T-cell (primary cell): ENCODE results near the gene MARS1. TPM values are rescaled to one million over a fixed set of nuclear protein-coding genes. Genes with fewer than 3 reads are reported as not detected.
A peak's percentile ranks its signal among the peaks of the same experiment; 100 is the strongest.

Source experiments
- ATAC-seq, 4 experiments: fragments of 200-7000 bp in 3 of 4; fragments of 150-1000 bp in 1 of 4; cut with Tn5 transposase; replicated peaks in 1 of 4; 1 replicate in 3 of 4; 2 replicates in 1 of 4; pipeline ENCODE4 v1.10.0; 2021; ENCODE audit warnings: moderate library complexity in 3 of 4, mild to moderate bottlenecking in 2 of 4, moderate number of reproducible peaks in 1 of 4
- CTCF ChIA-PET, 2 donors: fragments of 300-600 bp; sonication (Branson Sonifier 250); formaldehyde crosslinking; loops; one replicate each; lab custom pipeline; 2022; ENCODE audit warnings: antibody characterized with exemption in 2 of 2; lab: Charles Lee
- POLR2A ChIA-PET, 2 donors: fragments of 300-600 bp; sonication (Branson Sonifier 250); formaldehyde crosslinking; loops; one replicate each; lab custom pipeline; 2022; ENCODE audit warnings: antibody characterized with exemption in 2 of 2; lab: Charles Lee
- DNase-seq, 35 experiments: peaks; one replicate each; pipeline versions ENCODE4 v3.0.0 to v3.0.0-alpha.2; 2013 to 2023
- H3K27ac ChIP-seq: one replicate; pipeline ENCODE4 v1.5.1; 2013; ENCODE audit warnings: low read length
- H3K27me3 ChIP-seq, 2 experiments: replicated peaks in 1 of 2; 1 replicate in 1 of 2; 2 replicates in 1 of 2; pipeline versions ENCODE4 v1.6.1 to v1.7.0; 2013; ENCODE audit warnings: low read length in 1 of 2, mixed read lengths in 1 of 2; ENCODE audit not compliant: control insufficient read depth in 2 of 2, insufficient read depth in 2 of 2; ENCODE audit errors: extremely low read depth in 1 of 2
- H3K36me3 ChIP-seq, 2 donors: 1 replicate in 1 of 2; 2 replicates in 1 of 2; pipeline versions ENCODE4 v1.6.1 to v1.7.0; 2013; ENCODE audit warnings: low read length in 1 of 2; ENCODE audit not compliant: control insufficient read depth in 2 of 2, insufficient read depth in 1 of 2; ENCODE audit errors: extremely low read depth in 1 of 2
- H3K4me1 ChIP-seq, 2 experiments: 1 replicate in 1 of 2; 2 replicates in 1 of 2; pipeline versions ENCODE4 v1.6.1 to v1.7.0; 2013; ENCODE audit warnings: low read length in 2 of 2, mixed read lengths in 1 of 2; ENCODE audit not compliant: insufficient read depth in 2 of 2, control insufficient read depth in 1 of 2; ENCODE audit errors: extremely low read depth in 1 of 2
- H3K4me3 ChIP-seq, 2 donors: 1 replicate in 1 of 2; 2 replicates in 1 of 2; pipeline versions ENCODE4 v1.5.1 to v1.7.0; 2013; ENCODE audit warnings: mild to moderate bottlenecking in 2 of 2, low read length in 1 of 2, moderate library complexity in 1 of 2; ENCODE audit not compliant: control insufficient read depth in 1 of 2; ENCODE audit errors: extremely low read depth in 1 of 2
- H3K9me3 ChIP-seq: 2 replicates; pipeline ENCODE4 v1.7.0; 2013
- H3K27ac Mint-ChIP-seq, 2 donors: one replicate each; pipeline ENCODE4 v1.8.0; 2020 to 2021; ENCODE audit warnings: mild to moderate bottlenecking in 2 of 2, mixed read lengths in 2 of 2
- H3K27me3 Mint-ChIP-seq, 2 donors: one replicate each; pipeline ENCODE4 v1.8.0; 2021 to 2022; ENCODE audit warnings: mixed read lengths in 2 of 2
- H3K36me3 Mint-ChIP-seq: one replicate; pipeline ENCODE4 v1.8.0; 2021; ENCODE audit warnings: mixed read lengths
- H3K4me1 Mint-ChIP-seq, 3 donors: one replicate each; pipeline ENCODE4 v1.8.0; 2020 to 2022; ENCODE audit warnings: mixed read lengths in 3 of 3, mild to moderate bottlenecking in 1 of 3
- H3K4me3 Mint-ChIP-seq, 3 donors: one replicate each; pipeline ENCODE4 v1.8.0; 2020 to 2022; ENCODE audit warnings: mild to moderate bottlenecking in 3 of 3, mixed read lengths in 3 of 3, moderate library complexity in 3 of 3
- H3K9me3 Mint-ChIP-seq, 3 donors: one replicate each; pipeline ENCODE4 v1.8.0; 2020 to 2022; ENCODE audit warnings: mixed read lengths in 3 of 3
- whole genome bisulfite sequencing: methylation state at CpG from one replicate; pipeline ENCODE4 v1.1.5; 2013; ENCODE audit warnings: missing lambda C conversion rate; ENCODE audit not compliant: insufficient coverage; 5-methylcytosine and 5-hydroxymethylcytosine counted together
- total RNA-seq, 35 experiments: library from RNA in 6 of 35; stranded (reverse) in 6 of 35; fragments of 120-200 nt in 1 of 35; gene quantifications; one replicate each; pipeline versions ENCODE4 v1.2.1 to v1.2.4 and lab custom pipeline; 2013 to 2026

MARS1 gene
- total RNA-seq, 5 donors from 2014 or later (not counting 1 experiment from before 2014, with no cell fraction given): 167 to 350 (median 320) TPM

DNA sequence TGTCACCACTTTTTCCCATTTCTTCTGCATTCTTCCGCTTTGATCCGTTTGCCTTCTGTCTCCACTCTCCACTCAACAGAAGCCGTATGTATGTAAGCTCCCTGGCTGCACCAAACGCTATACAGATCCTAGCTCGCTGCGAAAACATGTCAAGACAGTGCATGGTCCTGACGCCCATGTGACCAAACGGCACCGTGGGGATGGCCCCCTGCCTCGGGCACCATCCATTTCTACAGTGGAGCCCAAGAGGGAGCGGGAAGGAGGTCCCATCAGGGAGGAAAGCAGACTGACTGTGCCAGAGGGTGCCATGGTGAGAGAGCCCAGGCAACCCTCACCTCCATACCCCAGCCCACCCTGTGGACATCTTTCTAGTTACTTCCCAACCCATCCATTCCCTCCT, 20.0 kb upstream of the MARS1 start:
- CTCF ChIA-PET: interaction anchor here in 1 of 2 donors (0.6 kb wide), 1 partner anchor 8 kb away, joined by 6 read pairs; the partner anchor contains the start of gene GLI1
- Mint-ChIP-seq H3K9me3 (no peaks in the 10 kb centered on the region), H3K27me3 (no peaks in the 10 kb centered on the region), H3K36me3 (peaks cover 38% of the 10 kb centered on the region), H3K4me3 (no peak overlapping the region), H3K4me1 (peaks cover 26 to 38% (median 36%) of the 10 kb centered on the region in 3 donors), H3K27ac (peak overlapping the region; percentile 65 to 75)
- POLR2A ChIA-PET: no interaction called here
- Histone ChIP-seq H3K9me3 (no peaks in the 10 kb centered on the region), H3K4me1 (peaks cover 0 to 29% of the 10 kb centered on the region in 2 experiments), H3K36me3 (peaks cover 16 to 46% of the 10 kb centered on the region in 2 donors), H3K27me3 (peaks cover 0 to 7% of the 10 kb centered on the region in 2 experiments), H3K4me3 (no peak overlapping the region), H3K27ac (no peak overlapping the region)
- DNase-seq: no peak
- 90% methylated on average over 10 of the region's 11 CpGs for WGBS
- no peak for ATAC-seq

DNA sequence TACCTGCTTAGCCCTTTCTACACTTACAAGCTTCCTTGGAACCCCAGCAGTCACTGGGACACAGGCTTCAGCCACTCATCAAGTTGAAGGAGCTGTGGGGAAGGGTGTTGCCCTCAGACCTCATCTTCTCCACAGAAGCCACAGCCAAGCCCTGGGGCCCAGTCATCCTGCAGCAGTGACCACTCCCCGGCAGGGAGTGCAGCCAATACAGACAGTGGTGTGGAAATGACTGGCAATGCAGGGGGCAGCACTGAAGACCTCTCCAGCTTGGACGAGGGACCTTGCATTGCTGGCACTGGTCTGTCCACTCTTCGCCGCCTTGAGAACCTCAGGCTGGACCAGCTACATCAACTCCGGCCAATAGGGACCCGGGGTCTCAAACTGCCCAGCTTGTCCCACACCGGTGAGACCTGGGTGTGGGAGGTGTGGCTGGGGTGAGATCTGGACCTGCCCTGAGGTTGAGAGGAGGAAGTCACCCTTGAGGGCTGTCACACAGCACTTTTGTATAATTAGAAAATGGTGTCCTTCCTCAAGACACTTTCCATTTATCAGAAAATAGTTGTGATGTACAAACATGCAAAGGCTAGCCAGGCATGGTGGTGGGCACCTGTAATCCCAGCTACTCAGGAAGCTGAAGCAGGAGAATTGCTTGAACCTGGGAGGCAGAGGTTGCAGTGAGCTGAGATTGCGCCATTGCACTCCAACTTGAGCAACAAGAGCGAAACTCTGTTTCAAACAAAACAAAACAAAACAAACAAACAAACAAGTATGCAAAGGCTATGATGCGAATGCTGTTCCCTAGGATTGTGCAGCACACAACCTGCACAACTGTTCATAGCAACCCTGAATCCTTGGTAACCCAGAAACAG, 18.3 kb upstream of the MARS1 start:
- Histone ChIP-seq H3K4me3 (no peak overlapping the region), H3K36me3 (peaks cover 16 to 59% of the 10 kb centered on the region in 2 donors), H3K27ac (no peak overlapping the region), H3K27me3 (peaks cover 0 to 2% of the 10 kb centered on the region in 2 experiments), H3K4me1 (peaks cover 0 to 41% of the 10 kb centered on the region in 2 experiments), H3K9me3 (no peaks in the 10 kb centered on the region)
- ChIA-PET POLR2A (interaction anchor here in 1 of 2 donors (0.5 to 0.7 kb wide), 2 partner anchors 139 to 208 kb away, joined by 3 to 5 read pairs; no protein-coding TSS in a partner anchor), CTCF (no interaction called here)
- Mint-ChIP-seq H3K9me3 (no peaks in the 10 kb centered on the region), H3K27me3 (no peaks in the 10 kb centered on the region), H3K4me3 (no peak overlapping the region), H3K27ac (peak overlapping the region in 1 of 2 donors; percentile 11), H3K4me1 (peaks cover 35 to 52% (median 44%) of the 10 kb centered on the region in 3 donors), H3K36me3 (peaks cover 51% of the 10 kb centered on the region)
- no peak for DNase-seq
- no peak for ATAC-seq
- WGBS: 92% methylated on average over 9 of the region's 10 CpGs

DNA sequence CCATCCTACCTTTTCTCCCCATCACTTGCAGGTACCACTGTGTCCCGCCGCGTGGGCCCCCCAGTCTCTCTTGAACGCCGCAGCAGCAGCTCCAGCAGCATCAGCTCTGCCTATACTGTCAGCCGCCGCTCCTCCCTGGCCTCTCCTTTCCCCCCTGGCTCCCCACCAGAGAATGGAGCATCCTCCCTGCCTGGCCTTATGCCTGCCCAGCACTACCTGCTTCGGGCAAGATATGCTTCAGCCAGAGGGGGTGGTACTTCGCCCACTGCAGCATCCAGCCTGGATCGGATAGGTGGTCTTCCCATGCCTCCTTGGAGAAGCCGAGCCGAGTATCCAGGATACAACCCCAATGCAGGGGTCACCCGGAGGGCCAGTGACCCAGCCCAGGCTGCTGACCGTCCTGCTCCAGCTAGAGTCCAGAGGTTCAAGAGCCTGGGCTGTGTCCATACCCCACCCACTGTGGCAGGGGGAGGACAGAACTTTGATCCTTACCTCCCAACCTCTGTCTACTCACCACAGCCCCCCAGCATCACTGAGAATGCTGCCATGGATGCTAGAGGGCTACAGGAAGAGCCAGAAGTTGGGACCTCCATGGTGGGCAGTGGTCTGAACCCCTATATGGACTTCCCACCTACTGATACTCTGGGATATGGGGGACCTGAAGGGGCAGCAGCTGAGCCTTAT, 17.4 kb upstream of the MARS1 start:
- H3K4me1 Mint-ChIP-seq: peaks cover 41 to 57% (median 46%) of the 10 kb centered on the region in 3 donors
- CTCF ChIA-PET: no interaction called here
- peaks cover 56% of the 10 kb centered on the region for H3K36me3 Mint-ChIP-seq
- POLR2A ChIA-PET: no interaction called here
- Histone ChIP-seq H3K4me3 (no peak overlapping the region), H3K9me3 (no peaks in the 10 kb centered on the region), H3K36me3 (peaks cover 21 to 67% of the 10 kb centered on the region in 2 donors), H3K27me3 (no peaks in the 10 kb centered on the region), H3K4me1 (peaks cover 3 to 50% of the 10 kb centered on the region in 2 experiments), H3K27ac (no peak overlapping the region)
- peak overlapping the region in 1 of 2 donors; percentile 61 for H3K27ac Mint-ChIP-seq
- no peaks in the 10 kb centered on the region for H3K27me3 Mint-ChIP-seq
- no peak for DNase-seq
- no peak for ATAC-seq
- H3K4me3 Mint-ChIP-seq: no peak overlapping the region
- WGBS: 98% methylated on average over 10 of the region's 14 CpGs
- H3K9me3 Mint-ChIP-seq: no peaks in the 10 kb centered on the region

DNA sequence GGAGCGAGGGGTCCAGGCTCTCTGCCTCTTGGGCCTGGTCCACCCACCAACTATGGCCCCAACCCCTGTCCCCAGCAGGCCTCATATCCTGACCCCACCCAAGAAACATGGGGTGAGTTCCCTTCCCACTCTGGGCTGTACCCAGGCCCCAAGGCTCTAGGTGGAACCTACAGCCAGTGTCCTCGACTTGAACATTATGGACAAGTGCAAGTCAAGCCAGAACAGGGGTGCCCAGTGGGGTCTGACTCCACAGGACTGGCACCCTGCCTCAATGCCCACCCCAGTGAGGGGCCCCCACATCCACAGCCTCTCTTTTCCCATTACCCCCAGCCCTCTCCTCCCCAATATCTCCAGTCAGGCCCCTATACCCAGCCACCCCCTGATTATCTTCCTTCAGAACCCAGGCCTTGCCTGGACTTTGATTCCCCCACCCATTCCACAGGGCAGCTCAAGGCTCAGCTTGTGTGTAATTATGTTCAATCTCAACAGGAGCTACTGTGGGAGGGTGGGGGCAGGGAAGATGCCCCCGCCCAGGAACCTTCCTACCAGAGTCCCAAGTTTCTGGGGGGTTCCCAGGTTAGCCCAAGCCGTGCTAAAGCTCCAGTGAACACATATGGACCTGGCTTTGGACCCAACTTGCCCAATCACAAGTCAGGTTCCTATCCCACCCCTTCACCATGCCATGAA, 16.8 kb upstream of the MARS1 start:
- no peak for ATAC-seq
- peaks cover 3 to 57% of the 10 kb centered on the region in 2 experiments for H3K4me1 ChIP-seq
- DNase-seq: no peak
- H3K27ac ChIP-seq: no peak overlapping the region
- 93% methylated on average over 2 of the region's 4 CpGs for WGBS
- CTCF ChIA-PET: interaction anchor here (0.5 to 1.3 kb wide), 2 partner anchors 12 to 112 kb away, joined by 3 to 6 read pairs; no protein-coding TSS in a partner anchor
- Mint-ChIP-seq H3K27me3 (no peaks in the 10 kb centered on the region), H3K9me3 (no peaks in the 10 kb centered on the region), H3K36me3 (peaks cover 57% of the 10 kb centered on the region), H3K27ac (peak overlapping the region in 1 of 2 donors; percentile 61), H3K4me3 (no peak overlapping the region), H3K4me1 (peaks cover 41 to 52% (median 45%) of the 10 kb centered on the region in 3 donors)
- H3K9me3 ChIP-seq: no peaks in the 10 kb centered on the region
- peaks cover 24 to 71% of the 10 kb centered on the region in 2 donors for H3K36me3 ChIP-seq
- H3K4me3 ChIP-seq: no peak overlapping the region
- POLR2A ChIA-PET: interaction anchor here in 1 of 2 donors (0.5 to 0.6 kb wide), 2 partner anchors 22 to 361 kb away, joined by 3 read pairs; no protein-coding TSS in a partner anchor
- H3K27me3 ChIP-seq: no peaks in the 10 kb centered on the region

DNA sequence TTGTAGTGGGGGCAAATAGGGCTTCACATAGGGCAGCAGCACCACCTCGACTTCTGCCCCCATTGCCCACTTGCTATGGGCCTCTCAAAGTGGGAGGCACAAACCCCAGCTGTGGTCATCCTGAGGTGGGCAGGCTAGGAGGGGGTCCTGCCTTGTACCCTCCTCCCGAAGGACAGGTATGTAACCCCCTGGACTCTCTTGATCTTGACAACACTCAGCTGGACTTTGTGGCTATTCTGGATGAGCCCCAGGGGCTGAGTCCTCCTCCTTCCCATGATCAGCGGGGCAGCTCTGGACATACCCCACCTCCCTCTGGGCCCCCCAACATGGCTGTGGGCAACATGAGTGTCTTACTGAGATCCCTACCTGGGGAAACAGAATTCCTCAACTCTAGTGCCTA, 16.2 kb upstream of the MARS1 start:
- ATAC-seq: no peak
- H3K4me3 ChIP-seq: no peak overlapping the region
- H3K36me3 ChIP-seq: peaks cover 24 to 71% of the 10 kb centered on the region in 2 donors

More for the DNA sequence above, 16.2 kb upstream of the MARS1 start:
- ChIA-PET POLR2A (interaction anchor here in 1 of 2 donors (0.6 to 0.8 kb wide), 2 partner anchors 22 to 46 kb away, joined by 3 read pairs; no protein-coding TSS in a partner anchor), CTCF (interaction anchor here in 1 of 2 donors (1.3 kb wide), 1 partner anchor 13 kb away, joined by 6 read pairs; no protein-coding TSS in a partner anchor)
- peaks cover 60% of the 10 kb centered on the region for H3K36me3 Mint-ChIP-seq
- H3K4me3 Mint-ChIP-seq: no peak overlapping the region
- WGBS: 100% methylated on average over 2 of the region's 3 CpGs
- no peaks in the 10 kb centered on the region for H3K27me3 Mint-ChIP-seq
- H3K4me1 Mint-ChIP-seq: peaks cover 43 to 57% (median 50%) of the 10 kb centered on the region in 3 donors
- no peaks in the 10 kb centered on the region for H3K9me3 ChIP-seq
- no peaks in the 10 kb centered on the region for H3K9me3 Mint-ChIP-seq
- H3K27me3 ChIP-seq: no peaks in the 10 kb centered on the region
- H3K27ac ChIP-seq: no peak overlapping the region
- H3K27ac Mint-ChIP-seq: peak overlapping the region; percentile 66 to 89
- peaks cover 3 to 62% of the 10 kb centered on the region in 2 experiments for H3K4me1 ChIP-seq
- no peak for DNase-seq
